NCI-H2081 (cell line): Measurements from ENCODE around the gene IRGC.
"Not testable (repeated sequence)": the region's sequence is repeated elsewhere in the genome, so short reads cannot be mapped to it uniquely, and the experiment has no call there.

Experiments used
- DNase-seq, 2 experiments: peaks; one replicate each; lab custom pipeline; 2025; lab: John Stamatoyannopoulos, UW

IRGC gene

GRCh38 chr19:43715776-43716175 lies at the start of gene IRGC:
Gene IRGC (plus strand): TSS chr19:43716076. CDS start chr19:43718559, 2,483 bp downstream.
- DNase-seq: no peak

GRCh38 chr19:43667126-43667875 lies 48.6 kb upstream of the IRGC start:
- no peak for DNase-seq

- peak in 1 of 2 experiments; percentile 67 for DNase-seq
Observed at GRCh38 chr19:43667876-43668405, 47.9 kb upstream of the IRGC start.

GRCh38 chr19:43668406-43669109 lies 47.3 kb upstream of the IRGC start:
- peak; percentile 93 to 98 for DNase-seq

- no peak for DNase-seq
Observed at GRCh38 chr19:43672061-43672679, 43.7 kb upstream of the IRGC start.

DNA sequence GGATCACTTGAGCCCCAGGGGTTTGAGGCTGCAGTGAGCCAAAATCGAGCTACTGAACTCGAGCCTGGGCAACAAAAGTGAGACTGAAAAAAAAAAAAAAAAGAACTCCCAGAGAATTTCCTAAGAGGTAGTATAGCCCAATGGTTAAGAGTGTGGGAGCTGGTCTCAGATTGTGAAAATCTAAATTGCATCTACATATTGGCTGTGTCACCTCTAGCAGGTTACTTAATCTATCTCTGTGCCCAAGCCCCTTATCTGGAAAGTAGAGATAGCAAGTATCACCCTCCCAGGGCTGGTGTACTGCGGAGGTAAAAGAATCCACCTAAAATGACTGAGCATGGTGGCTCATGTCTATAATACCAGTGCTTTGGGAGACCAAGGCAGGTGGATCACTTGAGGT lies 42.2 kb upstream of the IRGC start:
- no peak for DNase-seq

GRCh38 chr19:43674183-43674582 lies 41.7 kb upstream of the IRGC start:
- no peak for DNase-seq

- no peak for DNase-seq
Observed at GRCh38 chr19:43674596-43674995, 41.3 kb upstream of the IRGC start.

DNA sequence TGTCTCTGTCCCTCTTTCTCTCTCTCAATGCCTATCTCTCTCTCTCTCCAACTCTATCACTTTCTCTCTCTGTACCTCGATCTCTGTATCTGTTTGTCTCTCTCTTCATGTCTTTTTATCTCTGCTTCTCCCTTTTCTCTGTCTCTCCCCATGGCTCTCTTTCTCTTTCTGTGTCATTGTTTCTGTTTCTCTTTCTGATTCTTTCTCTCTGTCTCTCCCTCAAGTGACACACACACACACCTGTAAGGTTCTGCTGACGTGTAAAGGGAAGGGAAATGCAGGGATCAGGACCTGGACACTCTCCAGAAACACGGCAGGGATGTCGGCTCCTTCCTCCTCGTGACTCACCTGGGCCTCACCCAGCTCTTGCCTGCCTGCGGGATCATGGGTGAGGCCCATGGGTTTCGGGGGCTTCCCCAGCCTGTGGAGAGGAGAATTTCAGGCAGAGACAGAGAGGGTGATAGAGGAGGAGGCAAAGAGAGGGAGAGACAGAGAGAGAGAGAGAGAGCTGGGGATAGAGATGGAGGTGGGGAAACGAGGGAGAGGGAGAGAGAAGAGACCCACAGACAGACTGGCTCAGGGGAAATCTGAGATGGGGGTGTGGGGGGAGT lies 40.5 kb upstream of the IRGC start:
- no peak for DNase-seq

GRCh38 chr19:43675906-43676305 lies 40.0 kb upstream of the IRGC start:
- DNase-seq: no peak

DNA sequence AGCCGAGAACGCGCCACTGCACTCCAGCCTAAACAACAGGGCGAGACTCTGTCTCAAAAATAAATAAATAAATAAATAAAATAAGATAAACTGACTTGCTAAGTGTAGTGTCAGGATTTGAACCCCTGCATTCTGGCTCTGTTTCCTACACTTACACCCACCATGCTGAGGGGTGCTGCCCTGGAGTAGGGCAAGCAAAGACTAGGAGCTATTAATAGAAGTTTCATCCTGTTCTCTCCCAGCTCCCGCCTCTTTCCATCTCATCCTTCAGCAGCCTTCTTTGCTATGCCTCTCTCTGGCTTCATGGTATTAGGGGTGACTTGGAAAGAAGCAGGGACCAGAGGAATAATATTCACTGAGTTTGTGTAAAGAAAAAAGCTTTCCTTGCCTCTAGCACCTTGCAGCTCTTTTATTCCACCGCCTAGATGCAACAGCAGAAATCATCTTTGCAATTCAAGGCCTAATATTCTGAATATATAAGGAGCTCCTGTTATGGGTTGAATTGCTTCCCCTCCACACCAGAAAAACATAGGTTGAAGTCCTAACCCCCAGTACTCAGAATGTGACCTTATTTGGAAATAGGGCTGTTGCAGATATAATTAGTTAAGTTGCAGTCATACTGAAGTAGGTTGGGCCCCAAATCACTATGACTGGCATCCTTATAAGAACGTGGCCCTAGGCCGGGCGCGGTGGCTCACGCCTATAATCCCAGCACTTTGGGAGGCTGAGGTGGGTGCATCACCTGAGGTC lies 37.2 kb upstream of the IRGC start:
- DNase-seq: no peak

- no peak for DNase-seq
Observed at GRCh38 chr19:43681821-43682220, 34.1 kb upstream of the IRGC start.

GRCh38 chr19:43682269-43682668 lies 33.6 kb upstream of the IRGC start:
- DNase-seq: not testable (repeated sequence)

DNA sequence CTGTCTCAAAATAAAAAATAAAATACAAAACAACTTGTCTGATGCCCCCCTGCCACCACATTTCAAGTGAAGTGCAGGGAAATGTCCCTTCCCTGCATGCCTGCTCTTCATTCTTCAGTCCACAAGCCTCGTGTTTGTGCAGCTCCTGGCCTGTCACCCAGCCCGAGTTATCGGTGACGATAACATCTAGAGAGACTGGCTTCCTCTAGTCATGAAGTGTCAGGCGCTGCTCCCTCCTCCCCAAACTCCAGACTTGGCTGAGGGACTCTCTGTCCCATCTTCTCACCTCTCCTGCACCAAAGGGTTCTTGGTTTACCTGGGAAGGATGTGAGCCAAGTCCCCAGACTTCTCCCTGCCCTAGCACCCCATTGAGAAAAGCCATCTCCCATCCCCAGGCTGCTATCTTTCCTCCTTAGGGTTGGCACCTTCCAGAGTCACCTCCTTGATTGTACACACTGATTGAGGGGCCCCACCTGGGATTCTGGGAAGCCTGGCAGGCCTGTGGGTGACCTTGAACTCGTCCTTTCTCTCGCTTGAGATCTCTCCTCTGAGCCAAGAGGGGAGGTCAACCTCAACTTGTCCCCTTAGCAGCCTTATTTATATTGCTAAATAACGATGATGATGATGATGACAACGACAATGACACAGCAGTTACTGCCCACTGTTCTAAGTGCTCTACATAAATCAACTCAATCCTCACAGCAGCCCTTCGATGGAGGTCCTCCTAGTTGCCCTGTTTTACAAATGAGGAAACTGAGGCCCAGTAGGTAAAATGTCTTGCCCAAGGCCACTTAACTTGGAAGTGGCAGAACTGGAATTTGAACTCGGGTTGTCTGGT lies 32.8 kb upstream of the IRGC start:
- DNase-seq: no peak

- no peak for DNase-seq
Observed at GRCh38 chr19:43683905-43684304, 32.0 kb upstream of the IRGC start.

DNA sequence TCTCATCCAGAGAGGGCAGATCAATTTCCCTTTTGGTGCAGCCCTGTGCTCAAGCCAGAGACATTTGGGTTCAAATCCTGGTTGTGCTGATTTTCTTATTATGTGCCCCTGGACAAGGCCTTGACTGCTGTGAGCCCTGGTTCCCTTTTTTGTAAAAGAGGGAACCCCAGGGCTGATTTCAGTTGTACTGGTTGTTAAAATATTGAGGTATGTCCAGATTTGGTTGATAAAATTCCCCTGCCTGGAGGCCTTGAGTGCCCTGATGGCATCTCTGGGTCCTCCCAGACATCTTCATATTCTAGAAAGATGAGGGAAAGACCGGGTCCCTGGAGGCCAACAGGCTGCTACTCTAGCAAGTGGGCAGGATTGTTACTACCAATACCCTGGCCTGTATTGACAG lies 31.6 kb upstream of the IRGC start:
- DNase-seq: no peak

DNA sequence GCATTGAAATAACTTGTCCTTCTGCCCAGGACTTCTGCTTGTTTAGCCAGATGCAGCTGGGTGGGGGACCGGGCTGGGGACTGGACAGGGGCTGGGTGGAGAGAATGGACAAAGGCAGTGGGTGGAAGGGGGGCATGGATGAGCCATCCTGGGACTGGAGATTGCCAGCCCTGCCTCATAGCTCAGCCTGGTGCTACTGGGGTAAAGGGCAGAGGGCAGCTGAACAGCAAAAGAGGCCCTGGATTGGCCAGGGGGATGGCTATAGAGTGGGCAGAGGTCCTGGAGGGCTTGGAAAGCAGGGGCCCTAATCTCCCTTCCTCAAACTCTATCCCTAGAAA lies 28.2 kb upstream of the IRGC start:
- DNase-seq: no peak

DNA sequence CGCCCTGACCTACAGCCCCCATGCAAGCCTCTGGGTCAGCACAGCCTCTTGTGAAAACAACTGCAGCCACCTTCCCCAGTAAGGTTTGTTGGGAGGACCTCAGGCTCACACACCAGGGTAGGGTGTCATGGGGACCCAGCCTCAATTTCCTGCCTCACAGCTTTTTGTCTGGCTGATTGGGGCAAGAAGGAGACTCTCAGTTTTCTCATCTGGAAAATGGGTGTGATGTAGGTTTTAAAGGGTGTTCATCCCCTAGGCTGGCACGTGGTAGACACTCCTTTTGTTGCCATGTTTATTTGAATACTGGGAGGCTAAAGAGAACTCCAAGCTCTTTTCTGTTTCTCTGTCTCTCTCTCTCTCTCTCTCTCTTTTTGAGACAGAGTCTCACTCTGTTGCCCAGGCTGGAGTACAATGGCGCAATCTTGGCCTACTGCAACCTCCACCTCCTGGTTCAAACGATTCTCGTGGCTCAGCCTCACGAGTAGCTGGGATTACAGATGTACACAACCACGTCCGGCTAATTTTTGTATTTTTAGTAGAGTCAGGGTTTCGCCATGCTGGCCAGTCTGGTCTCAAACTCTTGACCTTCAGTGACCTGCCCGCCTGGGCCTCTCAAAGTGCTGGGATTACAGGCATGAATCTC lies 27.7 kb upstream of the IRGC start:
- no peak for DNase-seq

- DNase-seq: no peak
Observed at GRCh38 chr19:43690444-43690843, 25.4 kb upstream of the IRGC start.

- no peak for DNase-seq
Observed at GRCh38 chr19:43690890-43691289, 25.0 kb upstream of the IRGC start.
